Ecto neural progenitor cell (in vitro differentiated cells): ENCODE measurements around the gene DHPS.
"Not testable (repeated sequence)": the region's sequence is repeated elsewhere in the genome, so short reads cannot be mapped to it uniquely, and the experiment has no call there.

ENCODE experiments used
- DNase-seq: peaks from one replicate; pipeline ENCODE4 v3.0.0-alpha.2; 2018; ENCODE audit warnings: low spot score

Gene DHPS

GRCh38 chr19:12705169-12705568, 23.5 kb upstream of the DHPS start:
- no peak for DNase-seq

- DNase-seq = peak; percentile 84
Measured at GRCh38 chr19:12703046-12703445, 21.4 kb upstream of the DHPS start.

GRCh38 chr19:12701596-12702282, 20.1 kb upstream of the DHPS start:
- no peak for DNase-seq

GRCh38 chr19:12698138-12698537, 16.5 kb upstream of the DHPS start:
- no peak for DNase-seq

- DNase-seq = not testable (repeated sequence)
Measured at GRCh38 chr19:12697425-12697824, 15.7 kb upstream of the DHPS start.

- peak; percentile 98 for DNase-seq
Measured at GRCh38 chr19:12696366-12697335, 15.0 kb upstream of the DHPS start, which contains the start of gene FBXW9. TSS of gene FBXW9 (minus strand) at chr19:12696631. CDS start at chr19:12696581, 50 bp downstream.

GRCh38 chr19:12695997-12696365, 14.3 kb upstream of the DHPS start:
- DNase-seq = no peak

- DNase-seq = no peak
Measured at GRCh38 chr19:12695514-12695913, 13.8 kb upstream of the DHPS start.

- no peak for DNase-seq
Measured at GRCh38 chr19:12695096-12695495, 13.4 kb upstream of the DHPS start.

- DNase-seq = no peak
Measured at GRCh38 chr19:12694641-12695040, 13.0 kb upstream of the DHPS start.

GRCh38 chr19:12692960-12693359, 11.3 kb upstream of the DHPS start:
- DNase-seq = no peak

GRCh38 chr19:12689581-12690216, 8.0 kb upstream of the DHPS start:
- DNase-seq = no peak

GRCh38 chr19:12689012-12689411, 7.3 kb upstream of the DHPS start:
- no peak for DNase-seq

- peak; percentile 41 for DNase-seq
Measured at GRCh38 chr19:12687496-12688196, 6.0 kb upstream of the DHPS start, which contains the start of gene GNG14. TSS of gene GNG14 (plus strand) at chr19:12687998. CDS start at chr19:12688049, 51 bp downstream.

GRCh38 chr19:12685831-12686230, 4.2 kb upstream of the DHPS start:
- no peak for DNase-seq

- DNase-seq = no peak
Measured at GRCh38 chr19:12680034-12680433, 1.6 kb downstream of the DHPS start.

GRCh38 chr19:12678039-12678438, 3.6 kb downstream of the DHPS start:
- DNase-seq = not testable (repeated sequence)

- no peak for DNase-seq
Measured at GRCh38 chr19:12676928-12677327, 4.8 kb downstream of the DHPS start.

GRCh38 chr19:12676384-12676792, 5.3 kb downstream of the DHPS start:
- peak; percentile 91 for DNase-seq

GRCh38 chr19:12675940-12676339, 5.7 kb downstream of the DHPS start:
- no peak for DNase-seq

- DNase-seq = no peak
Measured at GRCh38 chr19:12675399-12675798, 6.3 kb downstream of the DHPS start.

- peak; percentile 44 for DNase-seq
Measured at GRCh38 chr19:12672744-12673143, 8.9 kb downstream of the DHPS start.
